Osteoblast (primary cell): ENCODE results near the gene GINS3. TPM values are rescaled to one million over a fixed set of nuclear protein-coding genes. Genes with fewer than 3 reads are reported as not detected.
"Not testable (repeated sequence)": the region's sequence is repeated elsewhere in the genome, so short reads cannot be mapped to it uniquely, and the experiment has no call there.

Source experiments
- DNase-seq: peaks from one replicate; pipeline ENCODE4 v3.0.0; 2011; ENCODE audit warnings: low spot score, mixed read lengths; ENCODE audit not compliant: insufficient read length; ENCODE audit errors: missing footprints
- H2AFZ ChIP-seq: 2 replicates; pipeline ENCODE4 v1.6.0; 2011; ENCODE audit warnings: mild to moderate bottlenecking, low read length
- H3K27ac ChIP-seq: 2 replicates; pipeline ENCODE4 v1.5.1; 2011; ENCODE audit warnings: mild to moderate bottlenecking, low read depth, low read length, moderate library complexity
- H3K27me3 ChIP-seq: 2 replicates; pipeline ENCODE4 v1.6.0; 2012; ENCODE audit warnings: mild to moderate bottlenecking, control low read depth, inconsistent platforms, low read length, moderate library complexity; ENCODE audit not compliant: insufficient read depth
- H3K36me3 ChIP-seq: 2 replicates; pipeline ENCODE4 v1.5.1; 2011; ENCODE audit warnings: mild to moderate bottlenecking, low read length, control low read depth, moderate library complexity; ENCODE audit not compliant: insufficient read depth
- H3K4me1 ChIP-seq: 2 replicates; pipeline ENCODE4 v1.5.1; 2011; ENCODE audit warnings: mild to moderate bottlenecking, low read length, control low read depth, moderate library complexity; ENCODE audit not compliant: insufficient read depth
- H3K4me2 ChIP-seq: 2 replicates; pipeline ENCODE4 v1.6.0; 2011; ENCODE audit warnings: mild to moderate bottlenecking, low read length; ENCODE audit not compliant: insufficient read depth
- H3K4me3 ChIP-seq: fragments of 200-600 bp; sonication (generic); 3 replicates; pipeline ENCODE4 v1.5.1; 2012; ENCODE audit warnings: mild to moderate bottlenecking, low read length, inconsistent platforms; ENCODE audit not compliant: insufficient read depth
- H3K79me2 ChIP-seq: 2 replicates; pipeline ENCODE4 v1.6.0; 2012; ENCODE audit warnings: mild to moderate bottlenecking, low read length, control low read depth, inconsistent platforms; ENCODE audit not compliant: insufficient read depth
- H3K9me3 ChIP-seq: 2 replicates; pipeline ENCODE4 v1.5.1; 2011; ENCODE audit warnings: low read depth, low read length, control low read depth
- H4K20me1 ChIP-seq: 2 replicates; pipeline ENCODE4 v1.6.0; 2012; ENCODE audit warnings: mild to moderate bottlenecking, low read length, control low read depth; ENCODE audit not compliant: insufficient read depth
- total RNA-seq: library from RNA; depleted of rRNA; stranded (reverse); fragments of >200 nt; gene quantifications from 2 replicates; pipeline ENCODE4 v1.2.3, GENCODE V29; 2012
- TF ChIP-seq, protein P1 (sequence below): IDR thresholded peaks from 2 replicates; pipeline ENCODE4 v1.5.1; 2011; ENCODE audit warnings: mild to moderate bottlenecking, low read depth, low read length, moderate library complexity; ENCODE audit errors: extremely low read depth

Gene GINS3
- total RNA-seq, 1 donor: 1.1 TPM

DNA sequence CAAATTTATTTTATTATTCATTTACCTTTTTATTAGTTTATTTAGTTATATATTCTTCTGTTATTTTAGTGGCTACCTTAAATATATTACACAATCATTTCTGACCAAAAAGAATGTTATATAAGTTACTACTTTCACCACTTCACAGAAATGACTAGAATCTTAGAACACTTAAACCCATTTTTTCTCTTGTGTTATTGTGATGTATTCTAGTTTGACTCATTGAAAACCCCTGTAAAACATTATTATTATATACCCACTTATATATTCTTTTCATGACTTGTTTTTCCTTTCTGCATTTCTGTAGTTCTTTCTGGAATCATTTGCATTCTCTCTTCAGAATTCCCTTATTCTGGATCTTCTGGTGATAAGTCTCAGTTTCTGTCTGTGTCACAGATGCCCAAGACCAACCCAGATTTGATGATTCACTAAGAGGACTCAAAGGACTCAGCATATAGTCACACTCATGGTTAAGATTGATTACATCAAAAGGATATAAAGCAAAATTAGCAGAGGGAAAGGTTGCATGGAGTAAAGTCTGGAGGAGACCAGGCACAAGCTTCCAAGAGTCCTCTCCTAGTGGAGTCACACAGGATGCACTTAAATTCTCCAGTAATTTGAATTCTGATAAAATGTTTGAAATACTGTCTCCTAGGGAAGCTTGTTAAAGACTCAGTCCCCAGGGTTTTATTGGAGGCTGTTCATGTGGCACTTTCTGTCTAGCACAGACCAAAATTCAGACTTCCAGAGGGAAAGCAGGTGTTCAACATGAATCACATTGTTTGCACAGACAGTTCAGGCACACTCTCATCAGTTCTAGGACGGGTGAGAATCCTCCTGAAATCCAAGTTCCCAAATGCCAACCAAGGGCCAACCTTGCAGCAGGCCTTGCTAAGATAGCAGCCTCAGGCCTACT, 7.7 kb downstream of the GINS3 start:
- Histone ChIP-seq H3K79me2 (no peaks in the 10 kb centered on the region), H4K20me1 (no peaks in the 10 kb centered on the region), H3K36me3 (no peaks in the 10 kb centered on the region), H3K27me3 (no peaks in the 10 kb centered on the region), H3K27ac (no peak overlapping the region), H3K4me2 (no peak overlapping the region), H3K9me3 (no peaks in the 10 kb centered on the region), H2AFZ (peak overlapping the region; percentile 8), H3K4me3 (no peak overlapping the region), H3K4me1 (no peaks in the 10 kb centered on the region)
- DNase-seq: no peak
- TF ChIP-seq, protein P1, sequence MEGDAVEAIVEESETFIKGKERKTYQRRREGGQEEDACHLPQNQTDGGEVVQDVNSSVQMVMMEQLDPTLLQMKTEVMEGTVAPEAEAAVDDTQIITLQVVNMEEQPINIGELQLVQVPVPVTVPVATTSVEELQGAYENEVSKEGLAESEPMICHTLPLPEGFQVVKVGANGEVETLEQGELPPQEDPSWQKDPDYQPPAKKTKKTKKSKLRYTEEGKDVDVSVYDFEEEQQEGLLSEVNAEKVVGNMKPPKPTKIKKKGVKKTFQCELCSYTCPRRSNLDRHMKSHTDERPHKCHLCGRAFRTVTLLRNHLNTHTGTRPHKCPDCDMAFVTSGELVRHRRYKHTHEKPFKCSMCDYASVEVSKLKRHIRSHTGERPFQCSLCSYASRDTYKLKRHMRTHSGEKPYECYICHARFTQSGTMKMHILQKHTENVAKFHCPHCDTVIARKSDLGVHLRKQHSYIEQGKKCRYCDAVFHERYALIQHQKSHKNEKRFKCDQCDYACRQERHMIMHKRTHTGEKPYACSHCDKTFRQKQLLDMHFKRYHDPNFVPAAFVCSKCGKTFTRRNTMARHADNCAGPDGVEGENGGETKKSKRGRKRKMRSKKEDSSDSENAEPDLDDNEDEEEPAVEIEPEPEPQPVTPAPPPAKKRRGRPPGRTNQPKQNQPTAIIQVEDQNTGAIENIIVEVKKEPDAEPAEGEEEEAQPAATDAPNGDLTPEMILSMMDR: no peak

GRCh38 chr16:58401305-58401704, 9.0 kb downstream of the GINS3 start:
- not testable (repeated sequence) for H4K20me1 ChIP-seq, H3K27me3 ChIP-seq, DNase-seq, H3K4me3 ChIP-seq, H3K79me2 ChIP-seq, H2AFZ ChIP-seq, H3K4me2 ChIP-seq, H3K4me1 ChIP-seq, H3K9me3 ChIP-seq, H3K36me3 ChIP-seq, H3K27ac ChIP-seq

GRCh38 chr16:58402796-58403195, 10.5 kb downstream of the GINS3 start:
- Histone ChIP-seq H4K20me1 (no peaks in the 10 kb centered on the region), H3K36me3 (no peaks in the 10 kb centered on the region), H3K4me1 (no peaks in the 10 kb centered on the region), H3K9me3 (no peaks in the 10 kb centered on the region), H3K4me3 (no peak overlapping the region), H2AFZ (no peak overlapping the region), H3K4me2 (no peak overlapping the region), H3K27ac (no peak overlapping the region), H3K27me3 (no peaks in the 10 kb centered on the region), H3K79me2 (no peaks in the 10 kb centered on the region)
- DNase-seq: no peak
- TF ChIP-seq, protein P1: no peak

- H2AFZ ChIP-seq: no peak overlapping the region
Observed at GRCh38 chr16:58409316-58409973, 17.2 kb downstream of the GINS3 start.

More at GRCh38 chr16:58409316-58409973, 17.2 kb downstream of the GINS3 start:
- Histone ChIP-seq H3K4me2 (no peak overlapping the region), H3K36me3 (no peaks in the 10 kb centered on the region), H4K20me1 (no peaks in the 10 kb centered on the region), H3K4me1 (peaks cover 10% of the 10 kb centered on the region), H3K4me3 (no peak overlapping the region), H3K27ac (no peak overlapping the region), H3K79me2 (no peaks in the 10 kb centered on the region), H3K27me3 (no peaks in the 10 kb centered on the region), H3K9me3 (no peaks in the 10 kb centered on the region)
- peak; percentile 82 for DNase-seq
- TF ChIP-seq, protein P1: no peak
